ENCODE measurements around the gene CBFB. TPM values are rescaled to one million over a fixed set of nuclear protein-coding genes. Genes with fewer than 3 reads are reported as not detected.

The CBFB gene
- total RNA-seq, 4 donors from 2014 or later = 28.2 to 68.3 (median 46.6) TPM

GRCh38 chr16:67141391-67141790 lies 112.4 kb downstream of the CBFB start:
- Histone ChIP-seq H3K9me3 (no peaks in the 10 kb centered on the region), H3K4me1 (no peaks in the 10 kb centered on the region), H3K27me3 (no peaks in the 10 kb centered on the region), H3K36me3 (peaks cover 91% of the 10 kb centered on the region), H3K27ac (no peak overlapping the region), H3K4me3 (no peak overlapping the region)
- TF ChIP-seq EP300 (IDR thresholded peaks at IDR 0.05) = no peak
- TF ChIP-seq CTCF (IDR thresholded peaks at IDR 0.05) = no peak
- no peak for TF ChIP-seq POLR2A (IDR thresholded peaks at IDR 0.05)
- no peak for TF ChIP-seq POLR2AphosphoS5 (IDR thresholded peaks at IDR 0.05)
- DNase-seq (ENCODE audit: low spot score in 2 of 2) = no peak
- 89% methylated on average over 7 of the region's 13 CpGs for WGBS

- Histone ChIP-seq H3K27ac (no peak overlapping the region), H3K4me1 (no peaks in the 10 kb centered on the region), H3K36me3 (peaks cover 91% of the 10 kb centered on the region), H3K4me3 (no peak overlapping the region), H3K27me3 (no peaks in the 10 kb centered on the region), H3K9me3 (no peaks in the 10 kb centered on the region)
- 88% methylated on average over 9 of the region's 9 CpGs for WGBS
- TF ChIP-seq POLR2AphosphoS5 (IDR thresholded peaks at IDR 0.05) = no peak
- no peak for TF ChIP-seq EP300 (IDR thresholded peaks at IDR 0.05)
- no peak for TF ChIP-seq CTCF (IDR thresholded peaks at IDR 0.05)
- TF ChIP-seq POLR2A (IDR thresholded peaks at IDR 0.05) = no peak
- DNase-seq (ENCODE audit: low spot score in 2 of 2) = no peak
Measured at GRCh38 chr16:67142342-67142741, 113.4 kb downstream of the CBFB start.

GRCh38 chr16:67144943-67145342 lies 116.0 kb downstream of the CBFB start:
- H3K27me3 ChIP-seq = no peaks in the 10 kb centered on the region
- no peak overlapping the region for H3K27ac ChIP-seq
- no peak for TF ChIP-seq POLR2AphosphoS5 (IDR thresholded peaks at IDR 0.05)
- TF ChIP-seq CTCF (IDR thresholded peaks at IDR 0.05) = no peak
- TF ChIP-seq EP300 (IDR thresholded peaks at IDR 0.05) = no peak
- no peak for TF ChIP-seq POLR2A (IDR thresholded peaks at IDR 0.05)
- peaks cover 85% of the 10 kb centered on the region for H3K36me3 ChIP-seq
- WGBS = 100% methylated on average over 2 of the region's 2 CpGs
- no peaks in the 10 kb centered on the region for H3K9me3 ChIP-seq
- no peak overlapping the region for H3K4me3 ChIP-seq
- no peak for DNase-seq (ENCODE audit: low spot score in 2 of 2)
- H3K4me1 ChIP-seq = peaks cover 7% of the 10 kb centered on the region

GRCh38 chr16:67145746-67146145 lies 116.8 kb downstream of the CBFB start:
- no peaks in the 10 kb centered on the region for H3K9me3 ChIP-seq
- TF ChIP-seq EP300 (IDR thresholded peaks at IDR 0.05) (no peak), POLR2A (IDR thresholded peaks at IDR 0.05) (no peak), POLR2AphosphoS5 (IDR thresholded peaks at IDR 0.05) (no peak), CTCF (IDR thresholded peaks at IDR 0.05) (no peak)
- no peak for DNase-seq (ENCODE audit: low spot score in 2 of 2)
- no peak overlapping the region for H3K27ac ChIP-seq
- no peak overlapping the region for H3K4me3 ChIP-seq
- H3K27me3 ChIP-seq = no peaks in the 10 kb centered on the region
- H3K36me3 ChIP-seq = peaks cover 77% of the 10 kb centered on the region
- H3K4me1 ChIP-seq = peaks cover 15% of the 10 kb centered on the region
- WGBS = 93% methylated on average over 2 of the region's 2 CpGs

GRCh38 chr16:67146523-67147357 lies 117.8 kb downstream of the CBFB start:
- no peak overlapping the region for H3K4me3 ChIP-seq
- no peak overlapping the region for H3K27ac ChIP-seq
- peaks cover 23% of the 10 kb centered on the region for H3K4me1 ChIP-seq
- DNase-seq (ENCODE audit: low spot score in 2 of 2) = no peak
- TF ChIP-seq EP300 (IDR thresholded peaks at IDR 0.05) = no peak
- no peak for TF ChIP-seq POLR2AphosphoS5 (IDR thresholded peaks at IDR 0.05)
- no peak for TF ChIP-seq POLR2A (IDR thresholded peaks at IDR 0.05)
- TF ChIP-seq CTCF (IDR thresholded peaks at IDR 0.05) = no peak
- no peaks in the 10 kb centered on the region for H3K27me3 ChIP-seq
- H3K36me3 ChIP-seq = peaks cover 67% of the 10 kb centered on the region
- no peaks in the 10 kb centered on the region for H3K9me3 ChIP-seq
- WGBS = 80% methylated on average over 7 of the region's 7 CpGs

Data from suprapubic skin (tissue), 4 donors.